HepG2 (cell line): Measurements from ENCODE around the gene RIPPLY2. TPM values are rescaled to one million over a fixed set of nuclear protein-coding genes. Genes with fewer than 3 reads are reported as not detected.
A peak's percentile ranks its signal among the peaks of the same experiment; 100 is the strongest.

Source experiments
- CEBPB ChIP-seq: IDR thresholded peaks from 2 replicates; pipeline ENCODE4 v1.6.1; 2011; ENCODE audit warnings: low read depth, low read length, improper control_type of control experiment, borderline replicate concordance
- HOXA7 ChIP-seq: sonication (generic); formaldehyde crosslinking; IDR thresholded peaks from 2 replicates; pipeline ENCODE4 v1.8.1; 2022; ENCODE audit warnings: mild to moderate bottlenecking, missing genetic modification reagents, moderate library complexity
- MXI1 ChIP-seq: IDR thresholded peaks from 3 replicates; pipeline ENCODE4 v1.6.1; 2012; ENCODE audit warnings: low read depth, low read length, inconsistent platforms, borderline replicate concordance
- NFIB ChIP-seq: sonication (generic); formaldehyde crosslinking; IDR thresholded peaks from 2 replicates; pipeline ENCODE4 v1.9.0; 2021; ENCODE audit warnings: missing genetic modification reagents, mild to moderate bottlenecking, borderline replicate concordance
- TAF15 ChIP-seq: fragments of 200-400 bp; formaldehyde crosslinking; IDR thresholded peaks from one replicate; pipeline ENCODE4 v1.6.1; 2018; ENCODE audit warnings: mild to moderate bottlenecking, low read depth, low read length; ENCODE audit not compliant: poor library complexity, severe bottlenecking
- XBP1 ChIP-seq: sonication (generic); formaldehyde crosslinking; IDR thresholded peaks from 2 replicates; pipeline ENCODE4 v1.5.0; 2020; ENCODE audit warnings: missing genetic modification reagents
- XRCC5 ChIP-seq: fragments of 200-400 bp; formaldehyde crosslinking; optimal IDR thresholded peaks from 2 replicates; pipeline ENCODE3; 2017; ENCODE audit warnings: mild to moderate bottlenecking, low read length
- YEATS4 ChIP-seq: sonication (generic); formaldehyde crosslinking; IDR thresholded peaks from 2 replicates; pipeline ENCODE4 v1.4.0; 2020; ENCODE audit warnings: missing genetic modification reagents, borderline replicate concordance
- ZBTB8A ChIP-seq: sonication (generic); formaldehyde crosslinking; IDR thresholded peaks from 2 replicates; pipeline ENCODE4 v1.4.0; 2020; ENCODE audit warnings: mild to moderate bottlenecking, low read depth, missing genetic modification reagents, borderline replicate concordance
- ZFY ChIP-seq: sonication (generic); formaldehyde crosslinking; IDR thresholded peaks from 2 replicates; pipeline ENCODE4 v1.4.0; 2020; ENCODE audit warnings: missing genetic modification reagents
- ZMAT3 ChIP-seq: sonication (generic); formaldehyde crosslinking; conservative IDR thresholded peaks from 2 replicates; pipeline ENCODE4 v1.7.0; 2021; ENCODE audit warnings: missing genetic modification reagents
- ZNF180 ChIP-seq: sonication (generic); formaldehyde crosslinking; IDR thresholded peaks from 2 replicates; pipeline ENCODE4 v1.4.0; 2020; ENCODE audit warnings: low read depth, missing genetic modification reagents, borderline replicate concordance
- ZNF251 ChIP-seq: sonication (generic); formaldehyde crosslinking; IDR thresholded peaks from 2 replicates; pipeline ENCODE4 v1.9.0; 2021; ENCODE audit warnings: mild to moderate bottlenecking, missing genetic modification reagents
- ZNF3 ChIP-seq: IDR thresholded peaks from 2 replicates; pipeline ENCODE4 v1.7.0; 2017; ENCODE audit warnings: inconsistent platforms
- ZNF510 ChIP-seq: sonication (generic); formaldehyde crosslinking; IDR thresholded peaks from 2 replicates; pipeline ENCODE4 v1.4.0; 2020; ENCODE audit warnings: low read depth, mild to moderate bottlenecking, missing genetic modification reagents
- ZNF607 ChIP-seq: sonication (generic); formaldehyde crosslinking; IDR thresholded peaks from 2 replicates; pipeline ENCODE4 v1.5.1; 2020; ENCODE audit warnings: missing genetic modification reagents, mild to moderate bottlenecking, borderline replicate concordance
- ZNF775 ChIP-seq: sonication (generic); formaldehyde crosslinking; IDR thresholded peaks from 2 replicates; pipeline ENCODE4 v1.4.0; 2020; ENCODE audit warnings: missing genetic modification reagents, mild to moderate bottlenecking, moderate library complexity, borderline replicate concordance
- ZNF781 ChIP-seq: sonication (generic); formaldehyde crosslinking; IDR thresholded peaks from 2 replicates; pipeline ENCODE4 v1.5.1; 2020; ENCODE audit warnings: borderline replicate concordance, mild to moderate bottlenecking, missing genetic modification reagents; ENCODE audit errors: not compliant biosample characterization
- ZSCAN31 ChIP-seq: sonication (generic); formaldehyde crosslinking; IDR thresholded peaks from 2 replicates; pipeline ENCODE4 v1.5.0; 2020; ENCODE audit warnings: low read depth, mild to moderate bottlenecking, missing genetic modification reagents
- ZZZ3 ChIP-seq: sonication (generic); formaldehyde crosslinking; IDR thresholded peaks from 2 replicates; pipeline ENCODE4 v1.4.0; 2020; ENCODE audit warnings: missing genetic modification reagents, mild to moderate bottlenecking, borderline replicate concordance
- polyA plus RNA-seq, 8 experiments: library from polyadenylated mRNA; depleted of rRNA in 3 of 8; stranded (reverse) in 7 of 8; unstranded in 1 of 8; fragments of >200 nt; fragmentation: Illumina TruSeq in 4 of 8; extraction: Trizol in 4 of 8; gene quantifications; 2 replicates each; pipeline versions ENCODE4 v1.2.1 to v1.2.3, GENCODE V29; 2011 to 2016; ENCODE audit warnings: low read depth in 4 of 8, missing spikeins in 1 of 8, mixed read lengths in 1 of 8; ENCODE audit not compliant: insufficient read depth in 1 of 8
- total RNA-seq, 5 experiments: library from RNA; depleted of rRNA; stranded (reverse); fragments of >200 nt; fragmentation: Illumina TruSeq; extraction: Trizol; gene quantifications; 2 replicates each; pipeline ENCODE4 v1.2.3, GENCODE V29; 2016; ENCODE audit warnings: low read depth in 1 of 5
- TF ChIP-seq, protein P1 (sequence below): sonication (generic); formaldehyde crosslinking; IDR thresholded peaks from 2 replicates; pipeline ENCODE4 v1.5.0; 2020; ENCODE audit warnings: missing genetic modification reagents
- TF ChIP-seq, protein P2 (sequence below): sonication (generic); formaldehyde crosslinking; IDR thresholded peaks from 2 replicates; pipeline ENCODE4 v1.8.1; 2022; ENCODE audit warnings: mild to moderate bottlenecking, missing genetic modification reagents
- TF ChIP-seq, protein P3 (sequence below): sonication (generic); formaldehyde crosslinking; IDR thresholded peaks from 2 replicates; pipeline ENCODE4 v1.4.0; 2020; ENCODE audit warnings: mild to moderate bottlenecking, missing genetic modification reagents, borderline replicate concordance
- TF ChIP-seq, protein P4 (sequence below): sonication (generic); formaldehyde crosslinking; IDR thresholded peaks from 2 replicates; pipeline ENCODE4 v1.5.0; 2020; ENCODE audit warnings: missing genetic modification reagents, mild to moderate bottlenecking, borderline replicate concordance

Gene RIPPLY2
- total and polyA plus RNA-seq, 2 of the 13 experiments (the other 11 are each of a cell fraction or from before 2014, with no cell fraction given): not detected

DNA sequence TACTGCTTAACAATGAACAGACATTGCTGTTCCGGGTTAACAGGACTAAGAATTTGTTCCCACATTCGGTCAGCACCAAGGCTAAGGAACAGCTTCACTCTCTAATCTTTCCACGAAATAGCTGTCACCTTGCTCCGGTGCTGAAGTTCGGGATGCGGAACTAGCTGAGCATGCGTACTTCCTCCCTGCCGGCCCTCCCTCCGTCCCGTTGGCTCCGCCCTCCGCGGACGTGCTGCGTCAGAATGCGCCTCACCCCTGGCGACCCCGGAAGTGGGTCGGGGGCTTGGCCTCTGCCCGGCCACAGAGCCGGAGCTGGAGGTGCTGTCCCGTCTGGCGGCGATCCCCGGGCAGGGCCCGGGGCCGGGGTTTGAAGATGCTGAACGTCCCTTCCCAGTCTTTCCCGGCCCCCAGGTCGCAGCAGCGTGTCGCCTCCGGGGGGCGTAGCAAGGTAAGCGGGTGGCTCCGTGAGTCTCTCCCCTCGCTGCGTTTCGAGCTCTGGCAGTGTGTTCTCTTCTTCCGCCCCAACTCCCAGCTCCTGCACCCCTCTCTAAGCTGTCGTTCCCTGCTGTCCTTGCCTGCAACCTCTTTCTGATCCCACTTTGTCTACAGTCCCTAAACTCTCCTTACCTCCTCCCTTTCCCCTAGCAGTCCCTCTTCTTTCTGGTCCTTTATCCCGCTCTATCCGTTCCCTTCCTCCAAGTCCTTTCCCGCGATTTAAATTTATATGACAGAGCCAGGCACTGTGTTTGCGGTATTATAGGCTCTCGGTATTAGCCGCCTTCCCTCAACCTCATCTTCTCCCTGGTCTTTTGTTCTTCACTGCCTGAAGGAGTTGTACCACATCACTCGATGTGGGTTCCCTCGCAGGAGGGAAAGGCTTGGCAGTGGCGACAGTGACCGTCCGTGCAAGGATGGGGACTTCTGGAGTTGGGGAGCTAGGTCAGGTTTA is 6.5 kb downstream of the RIPPLY2 start, which contains the start of gene CYB5R4 (continued):
- TF ChIP-seq, protein P1, sequence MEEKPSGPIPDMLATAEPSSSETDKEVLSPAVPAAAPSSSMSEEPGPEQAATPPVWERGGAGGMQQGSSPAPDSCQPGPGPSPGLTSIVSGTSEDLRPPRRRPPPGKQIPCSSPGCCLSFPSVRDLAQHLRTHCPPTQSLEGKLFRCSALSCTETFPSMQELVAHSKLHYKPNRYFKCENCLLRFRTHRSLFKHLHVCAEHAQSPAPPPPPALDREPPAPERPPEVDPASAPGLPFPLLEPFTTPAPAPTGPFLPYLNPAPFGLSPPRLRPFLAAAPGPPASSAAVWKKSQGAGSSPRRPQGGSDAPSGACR (CRISPR knock-in tag): peak; percentile 94
- TF ChIP-seq ZNF781 (CRISPR knock-in tag) (peak; percentile 97), TAF15 (no peak), ZNF607 (CRISPR knock-in tag) (peak; percentile 99), ZFY (CRISPR knock-in tag) (peak; percentile 89), ZNF510 (no peak), ZNF775 (CRISPR knock-in tag) (peak; percentile 86; the same call in 1 of the 2 replicates), ZBTB8A (CRISPR knock-in tag) (no peak), ZSCAN31 (CRISPR knock-in tag) (peak; percentile 68; the same call in 1 of the 2 replicates), YEATS4 (CRISPR knock-in tag) (peak; percentile 75; the same call in 1 of the 2 replicates), ZNF180 (CRISPR knock-in tag) (peak; percentile 80; the same call in 1 of the 2 replicates), NFIB (CRISPR knock-in tag) (no peak), MXI1 (peak; percentile 92; the same call in 2 of the 3 replicates), ZZZ3 (CRISPR knock-in tag) (no peak), ZNF3 (CRISPR knock-in tag) (peak; percentile 97), ZMAT3 (CRISPR knock-in tag) (peak; percentile 98), CEBPB (no peak), XRCC5 (peak; percentile 82), XBP1 (CRISPR knock-in tag) (peak; percentile 98), HOXA7 (CRISPR knock-in tag) (0 out of 2 replicates have a peak, but pooled peaks have one; percentile 43), ZNF251 (CRISPR knock-in tag) (no peak)
- TF ChIP-seq, protein P2, sequence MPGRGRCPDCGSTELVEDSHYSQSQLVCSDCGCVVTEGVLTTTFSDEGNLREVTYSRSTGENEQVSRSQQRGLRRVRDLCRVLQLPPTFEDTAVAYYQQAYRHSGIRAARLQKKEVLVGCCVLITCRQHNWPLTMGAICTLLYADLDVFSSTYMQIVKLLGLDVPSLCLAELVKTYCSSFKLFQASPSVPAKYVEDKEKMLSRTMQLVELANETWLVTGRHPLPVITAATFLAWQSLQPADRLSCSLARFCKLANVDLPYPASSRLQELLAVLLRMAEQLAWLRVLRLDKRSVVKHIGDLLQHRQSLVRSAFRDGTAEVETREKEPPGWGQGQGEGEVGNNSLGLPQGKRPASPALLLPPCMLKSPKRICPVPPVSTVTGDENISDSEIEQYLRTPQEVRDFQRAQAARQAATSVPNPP (CRISPR knock-in tag): peak; percentile 80; the same call in 1 of the 2 replicates
- TF ChIP-seq, protein P3, sequence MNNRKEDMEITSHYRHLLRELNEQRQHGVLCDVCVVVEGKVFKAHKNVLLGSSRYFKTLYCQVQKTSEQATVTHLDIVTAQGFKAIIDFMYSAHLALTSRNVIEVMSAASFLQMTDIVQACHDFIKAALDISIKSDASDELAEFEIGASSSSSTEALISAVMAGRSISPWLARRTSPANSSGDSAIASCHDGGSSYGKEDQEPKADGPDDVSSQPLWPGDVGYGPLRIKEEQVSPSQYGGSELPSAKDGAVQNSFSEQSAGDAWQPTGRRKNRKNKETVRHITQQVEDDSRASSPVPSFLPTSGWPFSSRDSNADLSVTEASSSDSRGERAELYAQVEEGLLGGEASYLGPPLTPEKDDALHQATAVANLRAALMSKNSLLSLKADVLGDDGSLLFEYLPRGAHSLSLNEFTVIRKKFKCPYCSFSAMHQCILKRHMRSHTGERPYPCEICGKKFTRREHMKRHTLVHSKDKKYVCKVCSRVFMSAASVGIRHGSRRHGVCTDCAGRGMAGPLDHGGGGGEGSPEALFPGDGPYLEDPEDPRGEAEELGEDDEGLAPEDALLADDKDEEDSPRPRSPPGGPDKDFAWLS: no peak
- TF ChIP-seq, protein P4, sequence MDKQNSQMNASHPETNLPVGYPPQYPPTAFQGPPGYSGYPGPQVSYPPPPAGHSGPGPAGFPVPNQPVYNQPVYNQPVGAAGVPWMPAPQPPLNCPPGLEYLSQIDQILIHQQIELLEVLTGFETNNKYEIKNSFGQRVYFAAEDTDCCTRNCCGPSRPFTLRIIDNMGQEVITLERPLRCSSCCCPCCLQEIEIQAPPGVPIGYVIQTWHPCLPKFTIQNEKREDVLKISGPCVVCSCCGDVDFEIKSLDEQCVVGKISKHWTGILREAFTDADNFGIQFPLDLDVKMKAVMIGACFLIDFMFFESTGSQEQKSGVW (CRISPR knock-in tag): 0 out of 2 replicates have a peak, but pooled peaks have one; percentile 41
